GM21360 (cell line): ENCODE measurements around the gene ENPP3.

Experiments used
- ATAC-seq: cut with Tn5 transposase; IDR thresholded peaks from one replicate; pipeline ENCODE4 v1.9.1; 2021; ENCODE audit warnings: mild to moderate bottlenecking, moderate library complexity; ENCODE audit not compliant: unreplicated experiment

Gene ENPP3

GRCh38 chr6:131636880-131637792 is at the start of gene ENPP3:
ENPP3 (plus strand) TSS chr6:131637302; CDS start chr6:131637385, 83 bp downstream.
- ATAC-seq, result no peak

GRCh38 chr6:131587909-131588308 is 49.2 kb upstream of the ENPP3 start:
- ATAC-seq, result no peak

GRCh38 chr6:131588643-131589042 is 48.5 kb upstream of the ENPP3 start:
- ATAC-seq, result no peak

- no peak for ATAC-seq
Measured at GRCh38 chr6:131592935-131593334, 44.2 kb upstream of the ENPP3 start.

GRCh38 chr6:131594074-131594473 is 43.0 kb upstream of the ENPP3 start:
- no peak for ATAC-seq

GRCh38 chr6:131597446-131597845 is 39.7 kb upstream of the ENPP3 start:
- ATAC-seq, result no peak

GRCh38 chr6:131600716-131601115 is 36.4 kb upstream of the ENPP3 start:
- no peak for ATAC-seq

GRCh38 chr6:131602781-131603312 is 34.3 kb upstream of the ENPP3 start:
- ATAC-seq, result no peak

GRCh38 chr6:131613296-131613925 is 23.7 kb upstream of the ENPP3 start:
- no peak for ATAC-seq

GRCh38 chr6:131615275-131615674 is 21.8 kb upstream of the ENPP3 start:
- ATAC-seq, result no peak

- peak; percentile 96 for ATAC-seq
Measured at GRCh38 chr6:131627724-131628682, 9.1 kb upstream of the ENPP3 start, which contains the start of gene MED23. MED23 (minus strand) TSS chr6:131628242; CDS start chr6:131628049, 193 bp downstream.

GRCh38 chr6:131628726-131629125 is 8.4 kb upstream of the ENPP3 start:
- no peak for ATAC-seq

GRCh38 chr6:131629651-131630050 is 7.5 kb upstream of the ENPP3 start:
- ATAC-seq, result no peak

- ATAC-seq, result no peak
Measured at GRCh38 chr6:131631625-131632289, 5.3 kb upstream of the ENPP3 start.

- ATAC-seq, result peak; percentile 90
Measured at GRCh38 chr6:131635384-131636340, 1.4 kb upstream of the ENPP3 start.

GRCh38 chr6:131638013-131638412 is 911 bp downstream of the ENPP3 start:
- ATAC-seq, result no peak

- no peak for ATAC-seq
Measured at GRCh38 chr6:131640100-131640499, 3.0 kb downstream of the ENPP3 start.

GRCh38 chr6:131640576-131640975 is 3.5 kb downstream of the ENPP3 start:
- ATAC-seq, result no peak

GRCh38 chr6:131641554-131641953 is 4.5 kb downstream of the ENPP3 start:
- no peak for ATAC-seq
